NCI-H524 (cell line): ENCODE measurements around the gene IGSF22.

Experiments
- DNase-seq, 2 experiments: peaks; one replicate each; lab custom pipeline; 2025; lab: John Stamatoyannopoulos, UW

IGSF22 gene

GRCh38 chr11:18713646-18714442 is 12.1 kb downstream of the IGSF22 start:
- no peak for DNase-seq

- DNase-seq = no peak
Measured at GRCh38 chr11:18710545-18710944, 15.4 kb downstream of the IGSF22 start.

DNA sequence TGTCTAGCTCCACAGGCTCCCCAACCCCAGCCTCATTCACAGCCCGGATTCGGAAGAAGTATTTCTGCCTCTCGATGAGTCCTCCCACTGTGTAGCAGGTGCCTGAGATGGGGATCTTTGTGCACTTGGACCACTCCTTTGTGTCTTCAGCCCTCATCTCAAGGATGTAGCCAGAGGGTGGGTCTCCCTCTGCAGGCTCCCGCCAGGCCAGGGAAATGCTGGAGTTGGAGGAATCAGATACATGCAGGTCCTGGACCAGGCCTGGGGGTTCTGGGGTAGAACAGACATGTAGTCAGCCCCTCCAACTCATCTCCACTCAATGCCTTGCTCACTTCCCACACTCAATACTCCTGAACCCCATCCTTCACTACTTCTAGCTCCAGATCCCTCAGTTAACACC is 16.6 kb downstream of the IGSF22 start:
- DNase-seq = no peak

DNA sequence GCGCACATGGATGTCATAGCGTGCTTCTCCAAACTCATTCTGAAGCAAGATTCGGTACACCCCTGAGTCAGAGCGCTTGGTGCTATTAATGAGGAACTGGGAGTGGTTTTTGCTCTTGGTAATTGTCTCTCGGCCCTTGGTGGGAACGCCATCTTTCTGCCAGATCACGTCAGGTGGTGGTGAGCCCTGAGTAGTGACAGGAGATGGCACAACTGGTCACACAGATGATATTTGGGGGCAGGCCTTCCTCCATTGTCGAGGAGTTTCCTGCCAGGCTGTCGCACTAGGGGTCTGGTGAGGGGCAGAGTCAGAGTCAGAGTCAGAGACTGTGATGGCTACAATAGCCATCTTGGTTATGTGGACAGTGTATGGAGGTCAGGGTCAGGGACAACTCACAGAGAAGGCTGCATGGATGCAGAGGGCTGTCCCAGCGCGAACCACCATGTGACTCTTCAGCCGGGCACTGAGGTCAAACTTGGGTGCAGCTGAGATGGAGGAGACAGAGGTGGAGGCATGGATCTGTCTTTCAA is 18.1 kb downstream of the IGSF22 start:
- no peak for DNase-seq

DNA sequence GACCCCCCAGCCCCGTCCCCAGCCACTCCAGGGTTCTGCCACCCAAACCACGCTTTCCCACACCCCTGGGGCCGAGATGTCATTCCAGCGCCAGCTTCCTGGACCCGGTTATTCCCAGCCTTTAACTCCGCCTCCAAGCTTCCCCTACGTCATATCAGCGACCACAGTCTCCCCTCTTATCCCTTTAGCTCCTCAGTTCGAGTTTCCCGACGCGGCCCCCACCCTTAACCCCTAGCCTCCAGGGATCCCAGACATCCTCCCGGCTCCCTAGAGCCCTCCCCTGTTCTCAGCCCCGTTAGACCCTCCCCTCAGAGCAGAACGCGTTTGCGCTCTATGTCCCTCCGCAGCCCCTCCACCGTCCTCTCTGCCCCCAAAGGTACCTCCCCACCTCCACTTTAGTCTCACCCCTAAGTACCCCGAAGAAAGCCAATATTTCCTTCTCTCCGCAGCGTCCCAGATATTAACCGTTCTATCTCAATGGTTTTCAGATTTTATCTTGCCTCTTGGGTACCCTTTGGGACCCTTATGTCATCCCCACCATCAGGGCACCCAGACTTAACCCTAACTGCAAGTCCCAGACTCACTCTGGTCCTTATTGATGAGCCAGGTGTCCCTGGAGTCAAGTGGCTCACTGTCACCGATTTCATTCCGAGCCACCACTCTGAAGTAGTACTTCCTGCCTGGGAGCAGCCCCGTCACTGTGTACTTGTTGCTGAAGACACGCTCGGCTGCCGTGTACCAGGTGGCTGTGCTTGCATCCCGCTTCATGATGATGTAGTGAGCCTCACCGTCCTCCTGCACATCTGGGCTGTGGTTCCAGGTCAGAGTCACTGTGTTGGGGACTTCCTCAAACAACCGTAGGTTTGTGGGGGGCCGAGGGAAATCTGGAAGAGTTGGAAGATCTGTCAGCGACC is 19.4 kb downstream of the IGSF22 start:
- DNase-seq = peak; percentile 74 to 75

- DNase-seq = peak in 1 of 2 experiments; percentile 40
Measured at GRCh38 chr11:18705651-18706281, 20.2 kb downstream of the IGSF22 start.

DNA sequence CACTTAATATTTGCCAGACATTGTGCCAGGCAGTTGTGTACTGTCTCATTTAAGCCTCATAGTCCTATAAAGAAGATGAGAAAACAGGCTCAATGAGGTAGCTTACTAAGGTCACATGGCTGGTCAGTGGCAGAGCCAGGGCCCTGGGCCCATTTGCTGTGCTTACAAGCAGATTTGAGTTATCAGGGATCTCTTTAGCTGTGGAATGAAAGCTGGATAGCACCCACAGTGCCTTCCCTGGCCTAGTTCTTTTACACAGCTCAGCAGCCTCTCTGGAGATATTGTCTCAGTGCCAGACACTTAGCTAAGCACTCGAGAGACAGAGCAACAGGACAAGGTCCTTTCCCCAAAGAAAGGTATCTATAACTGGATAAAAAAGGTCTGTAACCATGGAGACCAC is 21.3 kb downstream of the IGSF22 start:
- DNase-seq = peak; percentile 34 to 38

DNA sequence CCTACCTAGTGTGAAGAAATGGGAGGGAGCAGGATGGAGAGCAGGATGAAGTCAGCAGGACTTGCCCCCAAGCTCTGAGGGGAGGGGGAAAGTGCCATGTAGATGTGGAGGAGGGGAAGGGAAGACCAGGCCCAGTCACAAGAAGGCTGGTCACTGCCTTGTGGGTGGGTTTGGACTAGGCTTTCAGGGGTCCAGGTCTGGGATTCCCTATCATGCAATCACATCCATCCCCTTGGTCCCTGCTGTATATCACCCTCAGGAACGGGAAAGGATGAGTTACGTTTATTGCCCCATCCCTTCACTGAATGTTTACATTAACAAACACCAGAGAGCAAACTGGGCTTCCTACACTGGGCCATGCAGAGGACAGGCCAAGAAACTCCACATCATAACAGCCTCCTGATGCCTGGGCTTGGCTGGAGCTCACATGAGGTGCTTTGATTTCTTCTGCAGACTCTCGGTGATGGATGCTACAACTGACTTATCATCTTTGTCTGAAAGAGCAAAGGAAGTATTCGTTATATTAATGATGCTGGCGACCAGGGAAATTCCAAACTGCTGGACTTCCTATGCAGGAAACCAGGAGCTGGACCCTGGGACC is 21.8 kb downstream of the IGSF22 start:
- DNase-seq = no peak

DNA sequence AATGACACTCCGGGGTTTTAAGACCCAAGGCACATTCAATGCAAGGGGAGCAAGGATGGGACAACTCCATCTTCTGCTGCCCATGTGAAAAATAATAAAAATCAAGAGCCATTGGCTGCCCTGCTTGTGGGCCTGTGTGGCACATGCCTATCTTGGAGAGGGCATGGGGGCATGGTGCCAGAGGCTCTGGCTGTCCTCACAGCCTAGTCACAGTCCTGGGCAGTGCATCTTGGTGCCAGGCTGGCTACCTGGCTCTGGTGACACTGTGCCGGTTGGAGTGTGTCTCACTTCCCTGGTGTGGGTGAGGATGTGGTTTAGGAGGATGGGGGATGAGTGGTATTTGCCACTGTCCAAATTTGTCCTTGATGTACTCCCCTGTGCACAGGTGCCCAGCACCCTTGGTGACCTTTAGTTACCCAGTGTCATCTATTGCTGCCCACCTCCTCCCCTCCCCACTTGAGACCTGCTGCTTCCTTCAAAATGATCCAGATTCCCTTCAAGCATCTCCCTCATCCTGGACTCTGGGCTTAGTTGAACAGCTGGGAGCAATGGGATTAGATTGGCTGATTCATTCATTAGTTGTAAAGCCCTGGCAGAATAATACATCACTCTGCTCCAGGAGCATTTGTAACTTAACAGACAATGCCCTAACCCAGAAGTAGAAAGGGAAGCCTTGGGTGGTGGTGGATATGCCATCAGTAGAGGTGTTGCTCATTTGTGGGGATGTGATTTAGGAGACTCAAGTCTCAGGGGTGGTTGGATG is 22.8 kb downstream of the IGSF22 start:
- DNase-seq = peak in 1 of 2 experiments; percentile 62

- no peak for DNase-seq
Measured at GRCh38 chr11:18701614-18702216, 24.3 kb downstream of the IGSF22 start.

DNA sequence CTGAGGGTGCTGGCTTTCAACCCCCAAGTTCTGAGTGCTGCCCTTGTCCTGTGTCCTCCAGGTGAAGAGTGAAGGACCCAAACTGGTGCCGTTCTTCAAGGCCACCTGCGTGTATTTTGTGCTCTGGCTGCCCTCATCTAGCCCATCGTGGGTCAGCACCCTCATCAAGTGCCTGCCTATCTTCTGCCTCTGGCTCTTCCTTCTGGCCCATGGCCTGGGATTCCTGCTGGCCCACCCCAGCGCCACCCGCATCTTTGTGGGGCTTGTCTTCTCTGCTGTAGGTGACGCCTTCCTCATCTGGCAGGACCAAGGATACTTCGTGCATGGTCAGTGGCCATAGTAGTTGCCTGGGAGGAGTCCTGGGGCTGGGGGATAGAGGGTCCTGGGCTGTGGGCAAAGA is 25.1 kb downstream of the IGSF22 start:
- DNase-seq = no peak

GRCh38 chr11:18700375-18700774 is 25.6 kb downstream of the IGSF22 start:
- no peak for DNase-seq

- no peak for DNase-seq
Measured at GRCh38 chr11:18699848-18700261, 26.1 kb downstream of the IGSF22 start.

GRCh38 chr11:18699269-18699596 is 26.8 kb downstream of the IGSF22 start:
- no peak for DNase-seq

GRCh38 chr11:18698341-18699268 is 27.4 kb downstream of the IGSF22 start, which contains the start of gene TMEM86A:
TSS of gene TMEM86A (plus strand) at chr11:18698779. CDS start at chr11:18698887, 108 bp downstream.
- DNase-seq = peak; percentile 61 to 84

- no peak for DNase-seq
Measured at GRCh38 chr11:18697576-18697975, 28.4 kb downstream of the IGSF22 start.

- no peak for DNase-seq
Measured at GRCh38 chr11:18696638-18697225, 29.3 kb downstream of the IGSF22 start.

- DNase-seq = no peak
Measured at GRCh38 chr11:18692941-18693760, 32.8 kb downstream of the IGSF22 start.
